Measurements from ENCODE around the gene PTER.

Gene PTER

GRCh38 chr10:16423599-16423998 is 13.2 kb upstream of the PTER start:
- no peak overlapping the region for H3K4me3 ChIP-seq (replicated peaks in 1 of 2; ENCODE audit: low read depth in 2 of 2, low read length in 2 of 2)
- TF ChIP-seq, protein P1, sequence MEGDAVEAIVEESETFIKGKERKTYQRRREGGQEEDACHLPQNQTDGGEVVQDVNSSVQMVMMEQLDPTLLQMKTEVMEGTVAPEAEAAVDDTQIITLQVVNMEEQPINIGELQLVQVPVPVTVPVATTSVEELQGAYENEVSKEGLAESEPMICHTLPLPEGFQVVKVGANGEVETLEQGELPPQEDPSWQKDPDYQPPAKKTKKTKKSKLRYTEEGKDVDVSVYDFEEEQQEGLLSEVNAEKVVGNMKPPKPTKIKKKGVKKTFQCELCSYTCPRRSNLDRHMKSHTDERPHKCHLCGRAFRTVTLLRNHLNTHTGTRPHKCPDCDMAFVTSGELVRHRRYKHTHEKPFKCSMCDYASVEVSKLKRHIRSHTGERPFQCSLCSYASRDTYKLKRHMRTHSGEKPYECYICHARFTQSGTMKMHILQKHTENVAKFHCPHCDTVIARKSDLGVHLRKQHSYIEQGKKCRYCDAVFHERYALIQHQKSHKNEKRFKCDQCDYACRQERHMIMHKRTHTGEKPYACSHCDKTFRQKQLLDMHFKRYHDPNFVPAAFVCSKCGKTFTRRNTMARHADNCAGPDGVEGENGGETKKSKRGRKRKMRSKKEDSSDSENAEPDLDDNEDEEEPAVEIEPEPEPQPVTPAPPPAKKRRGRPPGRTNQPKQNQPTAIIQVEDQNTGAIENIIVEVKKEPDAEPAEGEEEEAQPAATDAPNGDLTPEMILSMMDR (IDR thresholded peaks at IDR 0.05; ENCODE audit: low read depth, low read length) = no peak
- DNase-seq (ENCODE audit: low read depth in 2 of 2) = no peak

GRCh38 chr10:16425449-16425848 is 11.4 kb upstream of the PTER start:
- TF ChIP-seq, protein P1 (IDR thresholded peaks at IDR 0.05; ENCODE audit: low read depth, low read length) = no peak
- no peak for DNase-seq (ENCODE audit: low read depth in 2 of 2)
- H3K4me3 ChIP-seq (replicated peaks in 1 of 2; ENCODE audit: low read depth in 2 of 2, low read length in 2 of 2) = no peak overlapping the region

DNA sequence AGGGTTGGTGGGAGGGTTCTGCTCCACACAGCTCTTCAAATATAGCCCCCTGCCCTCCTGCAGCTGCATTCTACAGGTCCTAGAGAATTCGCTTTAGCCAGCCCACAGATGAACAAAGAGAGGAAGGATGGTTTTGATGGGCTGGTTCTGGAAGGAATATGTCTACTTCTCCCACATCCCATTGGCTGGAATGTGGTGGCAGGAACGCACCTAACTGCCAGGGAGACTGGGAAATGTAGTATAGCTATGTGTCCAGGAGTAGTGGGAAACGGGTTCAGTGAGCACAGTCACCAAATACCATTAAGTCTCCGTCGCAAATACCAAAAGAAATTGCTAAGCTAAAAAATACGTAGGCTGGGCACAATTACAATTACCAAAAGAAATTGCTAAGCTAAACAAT is 7.3 kb upstream of the PTER start:
- TF ChIP-seq, protein P1 (IDR thresholded peaks at IDR 0.05; ENCODE audit: low read depth, low read length) = no peak
- H3K4me3 ChIP-seq (replicated peaks in 1 of 2; ENCODE audit: low read depth in 2 of 2, low read length in 2 of 2) = no peak overlapping the region
- no peak for DNase-seq (ENCODE audit: low read depth in 2 of 2)

- TF ChIP-seq, protein P1 (IDR thresholded peaks at IDR 0.05; ENCODE audit: low read depth, low read length) = no peak
- no peak for DNase-seq (ENCODE audit: low read depth in 2 of 2)
- H3K4me3 ChIP-seq (replicated peaks in 1 of 2; ENCODE audit: low read depth in 2 of 2, low read length in 2 of 2) = peak overlapping the region; percentile 53 to 64
Measured at GRCh38 chr10:16436367-16436757, 448 bp upstream of the PTER start.

- peak overlapping the region; percentile 53 to 64 for H3K4me3 ChIP-seq (replicated peaks in 1 of 2; ENCODE audit: low read depth in 2 of 2, low read length in 2 of 2)
- no peak for DNase-seq (ENCODE audit: low read depth in 2 of 2)
- TF ChIP-seq, protein P1 (IDR thresholded peaks at IDR 0.05; ENCODE audit: low read depth, low read length) = no peak
Measured at GRCh38 chr10:16437540-16437894, 707 bp downstream of the PTER start.

DNA sequence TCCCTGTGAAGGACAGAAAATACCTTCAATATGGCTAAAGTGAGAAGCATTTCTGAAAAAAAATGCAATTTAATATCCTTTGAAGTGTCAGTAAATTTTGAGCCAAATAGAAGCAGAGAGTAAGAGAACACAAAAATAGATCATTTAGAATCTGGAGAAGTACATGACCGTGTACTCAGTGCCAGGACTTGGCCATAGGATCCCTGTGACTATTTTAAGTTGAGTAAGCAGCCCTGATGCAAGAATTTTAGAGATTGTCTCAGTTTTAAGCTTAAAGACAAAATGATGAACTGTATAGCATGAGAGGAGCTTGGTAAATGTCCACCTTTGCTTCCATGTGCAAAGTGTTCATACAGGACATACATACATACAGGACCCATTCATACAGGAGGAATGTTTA is 2.5 kb downstream of the PTER start:
- TF ChIP-seq, protein P1 (IDR thresholded peaks at IDR 0.05; ENCODE audit: low read depth, low read length) = no peak
- H3K4me3 ChIP-seq (replicated peaks in 1 of 2; ENCODE audit: low read depth in 2 of 2, low read length in 2 of 2) = no peak overlapping the region
- DNase-seq (ENCODE audit: low read depth in 2 of 2) = peak; percentile 48 to 65

GRCh38 chr10:16440396-16441133 is 3.8 kb downstream of the PTER start:
- no peak overlapping the region for H3K4me3 ChIP-seq (replicated peaks in 1 of 2; ENCODE audit: low read depth in 2 of 2, low read length in 2 of 2)
- TF ChIP-seq, protein P1 (IDR thresholded peaks at IDR 0.05; ENCODE audit: low read depth, low read length) = no peak
- peak; percentile 11 to 22 for DNase-seq (ENCODE audit: low read depth in 2 of 2)
